ENCODE results near the gene EML4. TPM values are rescaled to one million over a fixed set of nuclear protein-coding genes. Genes with fewer than 3 reads are reported as not detected.

The EML4 gene
- total RNA-seq, 2 donors from 2014 or later, result 32.8 to 59.9 TPM

GRCh38 chr2:42194428-42194827 lies 25.3 kb downstream of the EML4 start:
- no peak for TF ChIP-seq CTCF (IDR thresholded peaks at IDR 0.05)
- Histone ChIP-seq H3K27me3 (replicated peaks; ENCODE audit: insufficient read depth) (no peaks in the 10 kb centered on the region), H3K4me1 (ENCODE audit: control insufficient read depth in 1 of 2, low read depth in 2 of 2) (peaks cover 17 to 48% of the 10 kb centered on the region in 2 donors), H3K36me3 (no peaks in the 10 kb centered on the region), H3K4me3 (no peak overlapping the region), H3K27ac (no peak overlapping the region), H3K9me3 (no peaks in the 10 kb centered on the region)
- ATAC-seq (ENCODE audit: insufficient number of reproducible peaks, low FRiP score, low read depth) (no peak), DNase-seq (ENCODE audit: low spot score) (no peak)

- Histone ChIP-seq H3K36me3 (no peaks in the 10 kb centered on the region), H3K27ac (no peak overlapping the region), H3K9me3 (no peaks in the 10 kb centered on the region), H3K4me3 (no peak overlapping the region), H3K4me1 (ENCODE audit: control insufficient read depth in 1 of 2, low read depth in 2 of 2) (peaks cover 21 to 51% of the 10 kb centered on the region in 2 donors), H3K27me3 (replicated peaks; ENCODE audit: insufficient read depth) (no peaks in the 10 kb centered on the region)
- TF ChIP-seq CTCF (IDR thresholded peaks at IDR 0.05), result no peak
- ATAC-seq (ENCODE audit: insufficient number of reproducible peaks, low FRiP score, low read depth) (no peak), DNase-seq (ENCODE audit: low spot score) (no peak)
Observed at GRCh38 chr2:42195559-42195958, 26.4 kb downstream of the EML4 start.

- H3K27ac ChIP-seq, result no peak overlapping the region
- H3K4me1 ChIP-seq (ENCODE audit: control insufficient read depth in 1 of 2, low read depth in 2 of 2), result peaks cover 22 to 54% of the 10 kb centered on the region in 2 donors
- no peak for DNase-seq (ENCODE audit: low spot score)
- no peaks in the 10 kb centered on the region for H3K9me3 ChIP-seq
- no peaks in the 10 kb centered on the region for H3K36me3 ChIP-seq
- no peak overlapping the region for H3K4me3 ChIP-seq
- H3K27me3 ChIP-seq (replicated peaks; ENCODE audit: insufficient read depth), result no peaks in the 10 kb centered on the region
- ATAC-seq (ENCODE audit: insufficient number of reproducible peaks, low FRiP score, low read depth), result no peak
- TF ChIP-seq CTCF (IDR thresholded peaks at IDR 0.05), result no peak
Observed at GRCh38 chr2:42196070-42196402, 26.9 kb downstream of the EML4 start.

- H3K9me3 ChIP-seq, result no peaks in the 10 kb centered on the region
- no peaks in the 10 kb centered on the region for H3K27me3 ChIP-seq (replicated peaks; ENCODE audit: insufficient read depth)
- no peaks in the 10 kb centered on the region for H3K36me3 ChIP-seq
- ATAC-seq (ENCODE audit: insufficient number of reproducible peaks, low FRiP score, low read depth) (no peak), DNase-seq (ENCODE audit: low spot score) (no peak)
- H3K4me1 ChIP-seq (ENCODE audit: control insufficient read depth in 1 of 2, low read depth in 2 of 2), result peaks cover 22 to 51% of the 10 kb centered on the region in 2 donors
- H3K4me3 ChIP-seq, result no peak overlapping the region
- H3K27ac ChIP-seq, result no peak overlapping the region
- TF ChIP-seq CTCF (IDR thresholded peaks at IDR 0.05), result peak; percentile 30
Observed at GRCh38 chr2:42196403-42197267, 27.5 kb downstream of the EML4 start.

- TF ChIP-seq CTCF (IDR thresholded peaks at IDR 0.05), result no peak
- no peak for ATAC-seq (ENCODE audit: insufficient number of reproducible peaks, low FRiP score, low read depth)
- no peak for DNase-seq (ENCODE audit: low spot score)
- H3K27ac ChIP-seq, result no peak overlapping the region
- no peak overlapping the region for H3K4me3 ChIP-seq
- H3K36me3 ChIP-seq, result no peaks in the 10 kb centered on the region
- H3K9me3 ChIP-seq, result no peaks in the 10 kb centered on the region
- no peaks in the 10 kb centered on the region for H3K27me3 ChIP-seq (replicated peaks; ENCODE audit: insufficient read depth)
- H3K4me1 ChIP-seq (ENCODE audit: control insufficient read depth in 1 of 2, low read depth in 2 of 2), result peaks cover 22 to 44% of the 10 kb centered on the region in 2 donors
Observed at GRCh38 chr2:42197792-42198191, 28.6 kb downstream of the EML4 start.
